HFF-Myc (cell line): ENCODE results near the gene ATP8B3.

Source experiments
- DNase-seq: peaks from one replicate; pipeline ENCODE4 v3.0.0-alpha.2; 2011; ENCODE audit warnings: low read depth; ENCODE audit errors: extremely low read depth
- H3K4me3 ChIP-seq: replicated peaks from 2 replicates; pipeline ENCODE4 v1.5.1; 2011; ENCODE audit warnings: low read depth, mild to moderate bottlenecking, control low read depth, low read length
- TF ChIP-seq, protein P1 (sequence below): IDR thresholded peaks from 2 replicates; pipeline ENCODE4 v1.5.1; 2012; ENCODE audit warnings: mild to moderate bottlenecking, low read depth, low read length, control low read depth; ENCODE audit errors: missing control alignments

ATP8B3 gene

DNA sequence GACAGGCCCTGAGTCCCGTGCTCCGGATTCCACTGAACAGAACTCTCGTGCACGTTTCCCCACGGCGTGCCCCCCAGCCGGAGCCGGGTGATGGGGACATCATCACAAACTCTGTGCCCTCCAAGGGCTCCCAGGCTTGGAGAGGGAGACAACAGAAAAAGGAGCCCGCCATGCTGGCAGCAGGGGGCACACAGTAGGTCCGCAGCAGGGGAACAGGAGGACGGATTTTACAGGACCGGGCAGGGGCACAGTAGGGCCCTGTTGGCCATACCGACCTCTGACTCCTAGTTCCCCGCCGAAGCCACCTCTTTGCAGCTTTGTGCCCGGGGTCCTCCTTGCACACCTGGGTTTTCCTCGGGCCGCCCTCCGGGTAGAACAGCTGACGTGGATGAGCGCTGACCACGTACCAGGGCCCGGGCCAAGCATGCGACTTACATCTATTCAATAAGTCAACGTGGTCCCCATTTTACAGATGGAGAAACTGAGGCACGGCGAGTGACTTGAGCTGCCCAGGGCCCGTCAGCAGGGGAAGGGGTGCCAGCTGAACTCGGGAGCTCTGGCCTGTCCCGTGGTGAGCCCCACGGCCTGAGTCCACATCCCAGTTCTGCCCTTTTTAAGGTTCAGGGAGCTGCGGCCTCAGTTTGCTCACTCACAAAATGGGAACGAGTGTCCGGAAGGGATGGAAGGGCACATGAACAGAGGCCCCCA lies 68.9 kb downstream of the ATP8B3 start:
- no peak for DNase-seq
- TF ChIP-seq, protein P1, sequence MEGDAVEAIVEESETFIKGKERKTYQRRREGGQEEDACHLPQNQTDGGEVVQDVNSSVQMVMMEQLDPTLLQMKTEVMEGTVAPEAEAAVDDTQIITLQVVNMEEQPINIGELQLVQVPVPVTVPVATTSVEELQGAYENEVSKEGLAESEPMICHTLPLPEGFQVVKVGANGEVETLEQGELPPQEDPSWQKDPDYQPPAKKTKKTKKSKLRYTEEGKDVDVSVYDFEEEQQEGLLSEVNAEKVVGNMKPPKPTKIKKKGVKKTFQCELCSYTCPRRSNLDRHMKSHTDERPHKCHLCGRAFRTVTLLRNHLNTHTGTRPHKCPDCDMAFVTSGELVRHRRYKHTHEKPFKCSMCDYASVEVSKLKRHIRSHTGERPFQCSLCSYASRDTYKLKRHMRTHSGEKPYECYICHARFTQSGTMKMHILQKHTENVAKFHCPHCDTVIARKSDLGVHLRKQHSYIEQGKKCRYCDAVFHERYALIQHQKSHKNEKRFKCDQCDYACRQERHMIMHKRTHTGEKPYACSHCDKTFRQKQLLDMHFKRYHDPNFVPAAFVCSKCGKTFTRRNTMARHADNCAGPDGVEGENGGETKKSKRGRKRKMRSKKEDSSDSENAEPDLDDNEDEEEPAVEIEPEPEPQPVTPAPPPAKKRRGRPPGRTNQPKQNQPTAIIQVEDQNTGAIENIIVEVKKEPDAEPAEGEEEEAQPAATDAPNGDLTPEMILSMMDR: no peak

GRCh38 chr19:1739960-1740629 lies 72.0 kb downstream of the ATP8B3 start:
- DNase-seq: no peak
- H3K4me3 ChIP-seq: no peak overlapping the region
- TF ChIP-seq, protein P1: no peak

More for the DNA sequence above, 68.9 kb downstream of the ATP8B3 start:
- H3K4me3 ChIP-seq: no peak overlapping the region

DNA sequence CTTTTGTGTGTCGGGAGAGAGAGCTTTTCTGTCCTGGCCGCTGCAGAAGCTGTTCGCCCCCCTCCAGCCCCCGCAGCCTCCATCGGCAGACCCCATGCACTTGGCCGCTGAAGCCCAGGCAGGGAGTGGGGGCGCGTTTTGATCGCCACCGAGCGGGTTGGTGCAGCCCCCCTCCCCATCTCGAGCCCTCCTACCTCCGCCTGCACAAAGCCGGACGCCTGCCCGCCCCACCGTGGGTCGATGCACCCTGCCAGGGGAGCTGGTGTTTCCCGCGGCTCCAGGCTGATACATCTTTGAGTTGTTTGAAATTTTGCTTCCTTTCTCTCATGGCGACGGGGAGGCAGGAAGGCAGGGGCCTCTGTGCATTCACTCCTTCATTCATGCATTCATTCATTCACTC lies 75.1 kb downstream of the ATP8B3 start:
- no peak for DNase-seq
- TF ChIP-seq, protein P1: no peak
- H3K4me3 ChIP-seq: no peak overlapping the region

- TF ChIP-seq, protein P1: no peak
- DNase-seq: no peak
- no peak overlapping the region for H3K4me3 ChIP-seq
Observed at GRCh38 chr19:1736280-1736679, 75.8 kb downstream of the ATP8B3 start.

- no peak overlapping the region for H3K4me3 ChIP-seq
- TF ChIP-seq, protein P1: no peak
- DNase-seq: no peak
Observed at GRCh38 chr19:1734321-1734966, 77.6 kb downstream of the ATP8B3 start.
